C4-2B (cell line): ENCODE measurements around the gene ICAM5.

Experiments used
- CTCF ChIP-seq: fragments of 450-650 bp; conservative IDR thresholded peaks from 2 replicates; pipeline ENCODE4 v1.5.1; 2017; ENCODE audit warnings: mild to moderate bottlenecking
- ZFX ChIP-seq: fragments of 450-650 bp; IDR thresholded peaks from 2 replicates; pipeline ENCODE4 v1.6.1; 2017

DNA sequence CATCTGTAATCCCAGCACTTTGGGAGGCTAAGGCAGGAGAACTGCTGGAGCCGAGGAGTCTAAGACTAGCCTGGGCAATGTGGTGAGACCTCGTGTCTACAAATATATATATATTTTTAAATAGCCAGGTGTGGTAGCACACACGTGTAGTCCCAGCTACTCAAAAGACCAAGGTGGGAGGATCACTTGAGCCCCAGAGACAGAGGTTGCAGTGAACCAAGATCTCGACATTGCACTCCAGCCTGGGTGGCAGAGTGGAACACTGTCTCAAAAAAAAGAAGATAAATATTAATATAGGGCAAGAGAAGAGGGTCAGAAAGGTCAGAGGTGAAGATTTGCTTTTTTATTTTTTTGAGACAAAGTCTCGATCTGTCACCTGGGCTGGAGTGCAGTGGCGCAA is 43.2 kb upstream of the ICAM5 start:
- no peak for TF ChIP-seq CTCF
- no peak for TF ChIP-seq ZFX
